Right cardiac atrium (tissue), 5 donors: ENCODE data around the gene DLG2. TPM values are rescaled to one million over a fixed set of nuclear protein-coding genes. Genes with fewer than 3 reads are reported as not detected.

Source experiments
- ATAC-seq, 2 donors: fragments of 200-7000 bp; cut with Tn5 transposase; one replicate each; pipeline versions ENCODE4 v1.8.0 to v1.9.1; 2020; ENCODE audit warnings: moderate library complexity in 2 of 2, mild to moderate bottlenecking in 1 of 2
- DNase-seq, 3 donors: peaks; one replicate each; pipeline ENCODE4 v3.0.0-alpha.2; 2020
- H3K27ac ChIP-seq: one replicate; pipeline ENCODE4 v1.5.1; 2013; ENCODE audit warnings: mild to moderate bottlenecking, low read length, control low read depth, moderate library complexity
- H3K27me3 ChIP-seq: one replicate; pipeline ENCODE4 v1.6.1; 2013; ENCODE audit not compliant: control insufficient read depth, insufficient read depth
- H3K4me1 ChIP-seq: one replicate; pipeline ENCODE4 v1.6.1; 2013; ENCODE audit warnings: low read length; ENCODE audit not compliant: control insufficient read depth, insufficient read depth
- H3K4me3 ChIP-seq: one replicate; pipeline ENCODE4 v1.5.1; 2013; ENCODE audit warnings: low read length, control low read depth
- H3K9me3 ChIP-seq: one replicate; pipeline ENCODE4 v1.6.1; 2013; ENCODE audit warnings: low read length; ENCODE audit not compliant: control insufficient read depth
- WGBS: extraction: QIAGEN DNeasy Blood & Tissue Kit; methylation state at CpG from one replicate; pipeline ENCODE4 v1.1.7; 2013; 5-methylcytosine and 5-hydroxymethylcytosine counted together
- intact Hi-C, 4 donors: fragments of 100-400 bp; cut with DNase I; formaldehyde crosslinking; loops; one replicate each; pipeline versions ENCODE4 v1.11.0 to v1.14.0; 2022 to 2023
- polyA plus RNA-seq: library from polyadenylated mRNA; stranded (reverse); fragments of 200-250 nt; gene quantifications from one replicate; pipeline ENCODE4 v1.2.3, GENCODE V29; 2013
- total RNA-seq, 4 donors: library from RNA; stranded (reverse); fragmentation: NEBNext Ultra II Directional; extraction: Animal tissue kit (Norgen Biotek cat#: 25700); gene quantifications; one replicate each; pipeline ENCODE4 v1.2.1, GENCODE V29; 2021
- donor health status: healthy with polysubstance abuse.
- donor health status: DM: no; HTN: yes; CAD: no.
- donor health status: DM: no; HTN: no; CAD: no.
- donor health status: DM: no; HTN: yes; CAD: no; lungs with severe emphysema.
- donor health status: DM: yes; HTN: yes; CAD: no.

The DLG2 gene
- total and polyA plus RNA-seq, 5 donors = 2.3 to 10.5 (median 9.4) TPM

- 59% methylated on average over 2 of the region's 2 CpGs for WGBS
- no peak for ATAC-seq
Measured at GRCh38 chr11:83511646-83512045, 2115.5 kb downstream of the DLG2 start.

GRCh38 chr11:83510530-83511460 lies 2116.3 kb downstream of the DLG2 start:
- H3K4me3 ChIP-seq = no peak overlapping the region
- no peaks in the 10 kb centered on the region for H3K9me3 ChIP-seq
- ATAC-seq = no peak
- no peak overlapping the region for H3K27ac ChIP-seq
- WGBS = 50% methylated on average over 11 of the region's 11 CpGs
- intact Hi-C loops = no loop called here
- no peaks in the 10 kb centered on the region for H3K27me3 ChIP-seq
- no peak for DNase-seq
- H3K4me1 ChIP-seq = no peaks in the 10 kb centered on the region

More at GRCh38 chr11:83511646-83512045, 2115.5 kb downstream of the DLG2 start:
- no peak overlapping the region for H3K4me3 ChIP-seq
- intact Hi-C loops = no loop called here
- no peaks in the 10 kb centered on the region for H3K9me3 ChIP-seq
- DNase-seq = no peak
- H3K27ac ChIP-seq = no peak overlapping the region
- no peaks in the 10 kb centered on the region for H3K4me1 ChIP-seq
- H3K27me3 ChIP-seq = no peaks in the 10 kb centered on the region

DNA sequence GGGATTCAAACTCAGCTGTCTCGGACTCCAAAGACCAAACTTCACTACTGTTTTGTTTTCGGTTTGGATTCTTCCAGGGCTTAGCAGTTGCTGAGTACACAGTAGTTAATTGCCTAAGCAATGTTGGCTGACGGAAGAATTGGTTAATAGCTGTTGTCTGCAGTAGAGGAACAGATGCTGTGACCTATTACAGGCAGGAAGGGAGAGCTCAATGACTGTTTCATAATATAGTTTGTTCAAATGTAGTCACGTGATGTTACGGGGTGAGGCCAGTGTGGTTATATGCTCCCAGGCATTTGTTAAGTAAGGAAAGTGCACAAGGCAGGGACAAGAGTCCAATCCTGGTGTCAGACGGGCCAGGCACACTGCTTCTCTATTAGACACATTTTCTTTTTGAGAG lies 2118.3 kb downstream of the DLG2 start:
- Histone ChIP-seq H3K27ac (no peak overlapping the region), H3K9me3 (no peaks in the 10 kb centered on the region), H3K4me3 (no peak overlapping the region), H3K27me3 (no peaks in the 10 kb centered on the region), H3K4me1 (no peaks in the 10 kb centered on the region)
- intact Hi-C loops = no loop called here
- 79% methylated on average over 6 of the region's 6 CpGs for WGBS
- ATAC-seq = no peak
- no peak for DNase-seq

DNA sequence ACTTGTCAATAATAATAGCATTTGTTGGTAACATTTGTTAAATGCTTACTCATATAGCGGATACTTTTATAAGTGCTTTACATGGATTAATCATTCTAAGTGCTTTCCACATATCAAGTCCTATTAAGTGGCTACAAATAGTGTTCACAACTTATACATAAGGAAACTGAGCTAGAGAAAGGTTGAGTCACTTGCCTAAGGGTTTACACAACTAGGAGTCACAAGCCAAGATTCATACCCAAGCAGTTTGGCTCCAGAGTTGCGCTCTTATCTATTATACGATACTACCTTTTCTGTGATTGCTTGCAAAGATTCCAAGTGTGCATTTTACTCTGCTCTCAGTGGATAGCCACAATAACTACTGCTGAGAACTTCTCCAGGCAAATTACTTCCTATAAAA lies 2125.1 kb downstream of the DLG2 start:
- intact Hi-C loops = no loop called here
- Histone ChIP-seq H3K9me3 (no peaks in the 10 kb centered on the region), H3K27me3 (no peaks in the 10 kb centered on the region), H3K27ac (no peak overlapping the region), H3K4me3 (no peak overlapping the region), H3K4me1 (no peaks in the 10 kb centered on the region)
- no peak for ATAC-seq
- 82% methylated on average over 3 of the region's 3 CpGs for WGBS
- no peak for DNase-seq

DNA sequence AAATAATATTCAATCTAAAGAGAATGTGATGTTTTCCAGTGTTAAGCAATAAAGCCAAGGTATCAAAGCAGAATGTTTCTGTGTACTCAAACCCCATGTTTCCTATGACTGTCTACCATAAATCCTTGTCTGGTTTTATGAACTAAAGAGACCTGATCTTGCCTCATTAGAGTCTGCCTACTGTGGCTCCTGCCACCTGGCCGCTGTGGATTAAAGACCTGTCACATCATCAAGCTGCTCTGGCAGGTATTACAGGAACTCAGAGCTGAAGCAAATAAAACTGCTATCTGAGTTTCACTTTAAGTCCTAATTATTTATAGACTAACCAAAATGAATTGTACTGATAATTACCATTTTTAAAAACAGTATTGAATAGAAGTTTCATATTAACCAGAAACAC lies 2133.2 kb downstream of the DLG2 start:
- Histone ChIP-seq H3K4me1 (no peaks in the 10 kb centered on the region), H3K27ac (no peak overlapping the region), H3K9me3 (no peaks in the 10 kb centered on the region), H3K27me3 (no peaks in the 10 kb centered on the region), H3K4me3 (no peak overlapping the region)
- ATAC-seq (no peak), DNase-seq (no peak)
- intact Hi-C loops = no loop called here
- 87% methylated on average over 1 of the region's 1 CpG for WGBS

- no peaks in the 10 kb centered on the region for H3K4me1 ChIP-seq
- ATAC-seq = no peak
- whole genome bisulfite sequencing = 14% methylated on average over 1 of the region's 1 CpG
- DNase-seq = no peak
- H3K4me3 ChIP-seq = no peak overlapping the region
- no peaks in the 10 kb centered on the region for H3K9me3 ChIP-seq
- no peaks in the 10 kb centered on the region for H3K27me3 ChIP-seq
- intact Hi-C loops = no loop called here
- H3K27ac ChIP-seq = no peak overlapping the region
Measured at GRCh38 chr11:83493034-83493433, 2134.1 kb downstream of the DLG2 start.

GRCh38 chr11:83483808-83484207 lies 2143.3 kb downstream of the DLG2 start:
- Histone ChIP-seq H3K9me3 (no peaks in the 10 kb centered on the region), H3K27ac (no peak overlapping the region), H3K27me3 (no peaks in the 10 kb centered on the region), H3K4me1 (no peaks in the 10 kb centered on the region), H3K4me3 (no peak overlapping the region)
- intact Hi-C loops = no loop called here
- ATAC-seq (no peak), DNase-seq (no peak)
- 80% methylated on average over 6 of the region's 6 CpGs for WGBS

DNA sequence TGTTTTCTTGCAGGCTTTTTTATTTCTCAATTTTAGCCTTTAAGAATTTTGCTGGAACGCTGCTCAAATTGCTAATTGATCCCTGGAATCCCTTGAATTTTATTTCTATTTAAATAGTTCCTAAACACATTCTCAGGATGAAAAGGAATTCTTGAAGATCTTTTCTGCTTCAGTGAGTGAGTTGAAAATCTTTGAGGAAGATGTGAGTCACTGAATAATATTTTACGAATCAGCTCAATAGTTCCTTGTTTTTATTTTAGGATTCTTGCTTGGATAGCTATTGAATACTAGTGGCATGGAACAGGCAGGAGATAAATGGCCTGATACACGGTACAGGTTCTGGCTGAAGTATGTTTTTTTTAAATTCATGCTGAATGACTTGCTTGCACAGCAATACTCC lies 2146.3 kb downstream of the DLG2 start:
- H3K4me1 ChIP-seq = no peaks in the 10 kb centered on the region
- no peaks in the 10 kb centered on the region for H3K9me3 ChIP-seq
- DNase-seq (no peak), ATAC-seq (no peak)
- H3K4me3 ChIP-seq = no peak overlapping the region
- WGBS = 57% methylated on average over 3 of the region's 3 CpGs
- H3K27me3 ChIP-seq = no peaks in the 10 kb centered on the region
- H3K27ac ChIP-seq = no peak overlapping the region
- intact Hi-C loops = no loop called here

- DNase-seq (no peak), ATAC-seq (no peak)
- Histone ChIP-seq H3K9me3 (no peaks in the 10 kb centered on the region), H3K27me3 (no peaks in the 10 kb centered on the region), H3K27ac (no peak overlapping the region), H3K4me1 (no peaks in the 10 kb centered on the region), H3K4me3 (no peak overlapping the region)
- whole genome bisulfite sequencing = 54% methylated on average over 8 of the region's 8 CpGs
- intact Hi-C loops = no loop called here
Measured at GRCh38 chr11:83480251-83480650, 2146.9 kb downstream of the DLG2 start.

- intact Hi-C loops = no loop called here
- ATAC-seq (no peak), DNase-seq (no peak)
- H3K27me3 ChIP-seq = no peaks in the 10 kb centered on the region
- H3K4me3 ChIP-seq = no peak overlapping the region
- no peaks in the 10 kb centered on the region for H3K4me1 ChIP-seq
- H3K27ac ChIP-seq = no peak overlapping the region
- no peaks in the 10 kb centered on the region for H3K9me3 ChIP-seq
Measured at GRCh38 chr11:83477772-83478171, 2149.4 kb downstream of the DLG2 start.

DNA sequence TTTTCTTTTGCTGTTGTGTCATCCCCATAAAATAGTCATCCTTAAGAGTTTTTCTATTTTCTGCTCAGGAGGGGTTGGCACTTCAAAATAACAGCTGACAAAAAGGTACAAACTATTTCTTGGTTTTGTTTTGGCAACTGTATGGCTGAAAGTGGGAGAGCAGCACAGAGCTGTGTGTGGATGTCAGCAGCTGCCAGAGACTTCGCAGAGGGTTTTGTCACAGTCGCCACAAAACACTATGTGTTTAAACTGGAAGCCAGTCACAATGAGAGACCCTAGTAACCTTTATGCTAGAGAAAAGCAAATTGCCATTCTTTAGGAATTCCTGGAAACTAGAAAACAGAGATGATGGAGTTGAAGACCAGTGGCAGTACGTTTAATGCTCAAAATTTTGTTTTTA lies 2151.4 kb downstream of the DLG2 start:
- intact Hi-C loops = no loop called here
- Histone ChIP-seq H3K9me3 (no peaks in the 10 kb centered on the region), H3K27me3 (no peaks in the 10 kb centered on the region), H3K4me3 (no peak overlapping the region), H3K4me1 (no peaks in the 10 kb centered on the region), H3K27ac (no peak overlapping the region)
- WGBS = 60% methylated on average over 3 of the region's 3 CpGs
- no peak for DNase-seq
- ATAC-seq = no peak

DNA sequence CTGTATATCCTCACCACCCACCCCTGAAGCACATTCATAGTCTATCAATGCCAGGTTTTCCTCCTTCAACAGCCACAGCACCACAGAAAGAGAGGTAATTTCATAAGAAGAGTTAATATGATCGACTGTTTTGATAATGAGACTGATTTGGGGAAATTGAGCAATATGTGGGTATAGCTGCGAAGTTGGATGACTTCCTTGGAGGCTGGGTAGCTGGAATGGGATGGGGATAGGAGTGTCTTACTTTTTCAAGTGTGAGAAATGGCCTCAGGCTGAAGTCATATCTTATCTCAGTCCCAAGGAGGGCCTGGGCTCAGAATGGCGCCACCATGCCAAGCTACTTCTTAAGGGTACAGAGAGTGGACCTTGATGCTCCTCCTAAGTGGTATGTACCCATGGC lies 2153.4 kb downstream of the DLG2 start:
- Histone ChIP-seq H3K4me3 (no peak overlapping the region), H3K4me1 (no peaks in the 10 kb centered on the region), H3K27me3 (no peaks in the 10 kb centered on the region), H3K27ac (no peak overlapping the region), H3K9me3 (no peaks in the 10 kb centered on the region)
- DNase-seq (no peak), ATAC-seq (no peak)
- intact Hi-C loops = no loop called here
- 75% methylated on average over 3 of the region's 3 CpGs for WGBS
